ENCODE measurements around the gene MED25. TPM values are rescaled to one million over a fixed set of nuclear protein-coding genes. Genes with fewer than 3 reads are reported as not detected.
A peak's percentile ranks its signal among the peaks of the same experiment; 100 is the strongest.

The MED25 gene
- total RNA-seq, 1 experiment from 2014 or later: 39.9 TPM

GRCh38 chr19:49845414-49845813, 27.3 kb downstream of the MED25 start:
- H3K27ac Mint-ChIP-seq (ENCODE audit: low read depth, unreplicated experiment): no peak overlapping the region
- ChIA-PET CTCF (interaction anchor here (1.2 kb wide), 1 partner anchor 42 kb away, joined by 3 read pairs; no protein-coding TSS in a partner anchor), POLR2A (interaction anchor here (0.6 kb wide), 1 partner anchor 32 kb away, joined by 4 read pairs; the partner anchor contains the start of genes AKT1S1 and TBC1D17)
- no peaks in the 10 kb centered on the region for H3K27me3 Mint-ChIP-seq (ENCODE audit: insufficient read depth, unreplicated experiment)
- H3K9me3 Mint-ChIP-seq (ENCODE audit: unreplicated experiment): peaks cover 6% of the 10 kb centered on the region
- intact Hi-C loops (cut with micrococcal nuclease): no loop called here
- no TSS peak for BruUV-seq (replicated peaks)
- peaks cover 19% of the 10 kb centered on the region for H3K4me1 Mint-ChIP-seq (ENCODE audit: insufficient read depth, unreplicated experiment)
- peaks cover 10% of the 10 kb centered on the region for H3K36me3 Mint-ChIP-seq (ENCODE audit: insufficient read depth, unreplicated experiment)
- DNase-seq (ENCODE audit: unreplicated experiment): no peak
- no peak overlapping the region for H3K4me3 Mint-ChIP-seq (ENCODE audit: unreplicated experiment)
- TF ChIP-seq CTCF (IDR thresholded peaks at IDR 0.05; ENCODE audit: unreplicated experiment): no peak

- H3K27me3 Mint-ChIP-seq (ENCODE audit: insufficient read depth, unreplicated experiment): no peaks in the 10 kb centered on the region
- ChIA-PET CTCF (interaction anchor here (0.6 to 0.9 kb wide), 2 partner anchors 161 to 176 kb away, joined by 3 to 4 read pairs; no protein-coding TSS in a partner anchor), POLR2A (no interaction called here)
- H3K4me3 Mint-ChIP-seq (ENCODE audit: unreplicated experiment): no peak overlapping the region
- peaks cover 4% of the 10 kb centered on the region for H3K36me3 Mint-ChIP-seq (ENCODE audit: insufficient read depth, unreplicated experiment)
- no TSS peak for BruUV-seq (replicated peaks)
- TF ChIP-seq CTCF (IDR thresholded peaks at IDR 0.05; ENCODE audit: unreplicated experiment): no peak
- H3K9me3 Mint-ChIP-seq (ENCODE audit: unreplicated experiment): peaks cover 6% of the 10 kb centered on the region
- intact Hi-C loops (cut with micrococcal nuclease): no loop called here
- DNase-seq (ENCODE audit: unreplicated experiment): no peak
- peaks cover 16% of the 10 kb centered on the region for H3K4me1 Mint-ChIP-seq (ENCODE audit: insufficient read depth, unreplicated experiment)
- no peak overlapping the region for H3K27ac Mint-ChIP-seq (ENCODE audit: low read depth, unreplicated experiment)
Measured at GRCh38 chr19:49846408-49846807, 28.3 kb downstream of the MED25 start.

DNA sequence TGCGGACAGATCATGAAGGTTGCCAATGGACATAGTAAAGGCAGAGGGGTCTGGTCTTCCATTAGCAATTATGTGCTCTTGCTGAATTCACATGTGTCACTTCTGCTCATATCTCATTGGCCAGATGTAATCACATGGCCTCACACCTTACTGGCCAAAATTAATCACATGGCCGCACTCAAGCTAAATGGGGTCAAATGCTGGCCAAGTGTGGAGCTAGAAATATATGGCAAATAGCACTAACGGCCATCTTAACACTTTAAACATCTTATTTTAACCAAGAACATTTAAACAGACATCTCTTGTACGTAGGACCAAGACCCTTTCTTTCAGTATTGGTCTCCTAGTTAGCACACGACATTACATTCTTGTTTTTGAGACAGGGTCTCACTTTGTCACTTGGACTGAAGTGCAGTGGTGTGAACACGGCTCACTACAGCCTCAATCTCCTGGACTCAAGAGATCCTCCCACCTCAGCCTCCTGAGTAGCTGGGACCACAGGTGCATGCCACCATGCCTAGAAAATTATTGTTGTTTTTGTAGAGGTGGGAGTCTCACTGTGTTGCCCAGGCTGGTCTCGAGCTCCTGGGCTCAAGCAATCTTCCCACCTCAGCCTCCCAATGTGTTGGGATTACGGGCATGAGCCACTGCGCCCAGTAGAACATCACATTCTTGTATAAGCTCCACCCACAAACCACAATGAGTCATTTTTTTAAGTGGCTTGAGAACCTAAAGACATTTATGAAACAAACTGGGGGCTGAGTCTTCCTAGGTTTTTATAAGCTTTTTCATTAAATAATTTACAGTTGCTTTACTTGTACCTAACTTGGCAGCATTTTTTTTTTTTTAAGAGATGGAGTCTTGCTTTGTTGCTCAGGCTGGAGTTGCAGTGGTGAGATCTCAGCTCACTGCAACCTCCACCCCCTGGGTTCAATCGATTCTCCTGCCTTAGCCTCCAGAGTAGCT, 29.9 kb downstream of the MED25 start:
- H3K27me3 Mint-ChIP-seq (ENCODE audit: insufficient read depth, unreplicated experiment): no peaks in the 10 kb centered on the region
- H3K27ac Mint-ChIP-seq (ENCODE audit: low read depth, unreplicated experiment): peak overlapping the region; percentile 69
- ChIA-PET POLR2A (interaction anchor here (0.7 to 3.2 kb wide), 16 partner anchors 9 to 395 kb away, joined by 3 to 17 read pairs (median 5); partner anchors contain the start of genes AKT1S1, ALDH16A1, AP2A1 and FUZ), CTCF (interaction anchor here (0.6 to 0.9 kb wide), 5 partner anchors 16 to 343 kb away, joined by 3 to 5 read pairs (median 3); no protein-coding TSS in a partner anchor)
- H3K4me3 Mint-ChIP-seq (ENCODE audit: unreplicated experiment): peak overlapping the region; percentile 66
- TF ChIP-seq CTCF (IDR thresholded peaks at IDR 0.05; ENCODE audit: unreplicated experiment): no peak
- intact Hi-C loops (cut with micrococcal nuclease): no loop called here
- peaks cover 11% of the 10 kb centered on the region for H3K36me3 Mint-ChIP-seq (ENCODE audit: insufficient read depth, unreplicated experiment)
- no TSS peak for BruUV-seq (replicated peaks)
- peaks cover 6% of the 10 kb centered on the region for H3K9me3 Mint-ChIP-seq (ENCODE audit: unreplicated experiment)
- peaks cover 26% of the 10 kb centered on the region for H3K4me1 Mint-ChIP-seq (ENCODE audit: insufficient read depth, unreplicated experiment)
- DNase-seq (ENCODE audit: unreplicated experiment): peak; percentile 92

DNA sequence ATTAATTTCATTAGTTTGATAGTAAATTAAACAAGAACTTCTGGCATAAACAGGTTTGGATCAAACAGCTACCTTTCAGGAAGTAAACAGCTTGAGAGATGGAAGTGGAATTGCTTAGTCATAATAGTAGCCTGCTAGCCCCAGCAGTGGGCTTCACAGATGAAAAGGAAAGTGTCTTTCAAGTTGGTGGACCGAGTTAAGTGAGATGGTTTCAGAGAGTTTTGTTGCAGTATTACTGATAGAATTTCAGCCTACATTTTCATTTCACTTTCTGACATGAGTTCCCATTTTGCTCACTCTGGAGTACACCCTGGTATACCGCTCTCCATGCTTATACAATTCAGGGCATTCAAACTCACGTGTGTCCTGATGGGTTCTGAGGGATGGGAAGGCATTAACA, 30.8 kb downstream of the MED25 start:
- peaks cover 6% of the 10 kb centered on the region for H3K9me3 Mint-ChIP-seq (ENCODE audit: unreplicated experiment)
- no peak overlapping the region for H3K27ac Mint-ChIP-seq (ENCODE audit: low read depth, unreplicated experiment)
- ChIA-PET CTCF (interaction anchor here (0.7 to 0.8 kb wide), 2 partner anchors 15 to 96 kb away, joined by 3 read pairs; no protein-coding TSS in a partner anchor), POLR2A (interaction anchor here (0.6 to 3.2 kb wide), 13 partner anchors 15 to 976 kb away, joined by 3 to 30 read pairs (median 5); partner anchors contain the start of genes AP2A1, FUZ, MED25 and NOSIP)
- intact Hi-C loops (cut with micrococcal nuclease): no loop called here
- H3K4me1 Mint-ChIP-seq (ENCODE audit: insufficient read depth, unreplicated experiment): peaks cover 32% of the 10 kb centered on the region
- DNase-seq (ENCODE audit: unreplicated experiment): no peak
- H3K27me3 Mint-ChIP-seq (ENCODE audit: insufficient read depth, unreplicated experiment): no peaks in the 10 kb centered on the region
- H3K4me3 Mint-ChIP-seq (ENCODE audit: unreplicated experiment): peak overlapping the region; percentile 66
- no TSS peak for BruUV-seq (replicated peaks)
- TF ChIP-seq CTCF (IDR thresholded peaks at IDR 0.05; ENCODE audit: unreplicated experiment): no peak
- peaks cover 11% of the 10 kb centered on the region for H3K36me3 Mint-ChIP-seq (ENCODE audit: insufficient read depth, unreplicated experiment)

Measured in MCF 10A (cell line).